ENCODE results near the gene PRKN. TPM values are rescaled to one million over a fixed set of nuclear protein-coding genes. Genes with fewer than 3 reads are reported as not detected.

PRKN gene
- total and polyA plus RNA-seq, 2 experiments from 2014 or later, result 2.3 to 3.9 TPM

DNA sequence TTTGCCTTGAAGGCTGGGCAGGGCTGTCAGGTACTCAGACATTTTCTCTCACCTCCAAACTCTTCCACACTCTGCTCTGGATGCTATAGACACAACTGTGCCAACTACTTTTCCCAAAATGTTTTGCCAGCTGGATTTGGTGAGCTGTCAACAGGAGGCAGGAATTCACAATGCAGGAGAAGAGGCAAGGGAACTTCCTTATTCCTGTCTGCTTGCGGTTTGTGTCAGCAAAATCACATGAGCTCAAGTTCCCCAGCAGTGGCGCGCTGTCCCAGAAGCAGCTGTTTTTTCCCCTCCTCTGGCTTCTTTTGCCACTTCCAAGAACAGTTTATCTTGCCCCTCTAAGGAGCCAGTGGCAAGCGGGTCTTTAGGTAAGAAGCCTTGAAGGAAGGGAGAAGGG, 608.2 kb downstream of the PRKN start:
- no peak overlapping the region for H3K4me2 ChIP-seq
- no peaks in the 10 kb centered on the region for H4K20me1 ChIP-seq (ENCODE audit: insufficient read depth, poor library complexity, severe bottlenecking)
- no peak for DNase-seq (ENCODE audit: low spot score)
- no peaks in the 10 kb centered on the region for H3K79me2 ChIP-seq
- no peaks in the 10 kb centered on the region for H3K27me3 ChIP-seq
- no peak overlapping the region for H3K27ac ChIP-seq
- no peaks in the 10 kb centered on the region for H3K9me3 ChIP-seq (ENCODE audit: low read depth)
- no peaks in the 10 kb centered on the region for H3K4me1 ChIP-seq (ENCODE audit: insufficient read depth)
- whole genome bisulfite sequencing (ENCODE audit: low lambda C conversion rate, missing lambda C conversion rate), result 84% methylated on average over 4 of the region's 4 CpGs
- H3K4me3 ChIP-seq, result no peak overlapping the region
- no peaks in the 10 kb centered on the region for H3K36me3 ChIP-seq (replicated peaks; ENCODE audit: insufficient read depth, low read depth)
- TF ChIP-seq EZH2phosphoT487 (IDR thresholded peaks at IDR 0.05; ENCODE audit: low read depth, severe bottlenecking, unreplicated experiment), result no peak
- TF ChIP-seq, protein P1, sequence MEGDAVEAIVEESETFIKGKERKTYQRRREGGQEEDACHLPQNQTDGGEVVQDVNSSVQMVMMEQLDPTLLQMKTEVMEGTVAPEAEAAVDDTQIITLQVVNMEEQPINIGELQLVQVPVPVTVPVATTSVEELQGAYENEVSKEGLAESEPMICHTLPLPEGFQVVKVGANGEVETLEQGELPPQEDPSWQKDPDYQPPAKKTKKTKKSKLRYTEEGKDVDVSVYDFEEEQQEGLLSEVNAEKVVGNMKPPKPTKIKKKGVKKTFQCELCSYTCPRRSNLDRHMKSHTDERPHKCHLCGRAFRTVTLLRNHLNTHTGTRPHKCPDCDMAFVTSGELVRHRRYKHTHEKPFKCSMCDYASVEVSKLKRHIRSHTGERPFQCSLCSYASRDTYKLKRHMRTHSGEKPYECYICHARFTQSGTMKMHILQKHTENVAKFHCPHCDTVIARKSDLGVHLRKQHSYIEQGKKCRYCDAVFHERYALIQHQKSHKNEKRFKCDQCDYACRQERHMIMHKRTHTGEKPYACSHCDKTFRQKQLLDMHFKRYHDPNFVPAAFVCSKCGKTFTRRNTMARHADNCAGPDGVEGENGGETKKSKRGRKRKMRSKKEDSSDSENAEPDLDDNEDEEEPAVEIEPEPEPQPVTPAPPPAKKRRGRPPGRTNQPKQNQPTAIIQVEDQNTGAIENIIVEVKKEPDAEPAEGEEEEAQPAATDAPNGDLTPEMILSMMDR (IDR thresholded peaks at IDR 0.05; ENCODE audit: poor library complexity), result no peak
- H3K9me2 ChIP-seq (replicated peaks; ENCODE audit: insufficient read depth), result no peaks in the 10 kb centered on the region
- H2AFZ ChIP-seq, result no peak overlapping the region

DNA sequence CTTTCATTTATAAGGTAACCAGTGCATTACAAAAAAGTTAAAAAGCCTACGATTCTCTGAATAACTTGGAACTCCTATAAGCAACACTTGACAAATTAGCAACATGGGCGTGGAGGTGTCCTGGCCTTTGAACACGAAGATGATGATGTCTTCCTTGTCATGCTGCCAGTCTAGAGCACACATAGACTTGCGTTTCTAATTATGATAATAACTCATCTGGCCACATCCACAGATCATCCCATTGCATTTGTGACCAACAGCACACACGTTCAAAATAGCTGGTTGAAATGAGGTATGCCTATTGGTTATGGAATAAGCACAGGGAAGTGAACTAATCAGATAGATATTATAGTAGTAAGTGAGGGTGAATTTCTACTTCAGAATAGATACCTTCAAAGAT, 608.9 kb downstream of the PRKN start:
- no peak for TF ChIP-seq EZH2phosphoT487 (IDR thresholded peaks at IDR 0.05; ENCODE audit: low read depth, severe bottlenecking, unreplicated experiment)
- no peak for TF ChIP-seq EZH2 (IDR thresholded peaks at IDR 0.05; ENCODE audit: borderline replicate concordance)
- TF ChIP-seq, protein P1 (IDR thresholded peaks at IDR 0.05; ENCODE audit: poor library complexity), result no peak
- Histone ChIP-seq H3K9me3 (ENCODE audit: low read depth) (no peaks in the 10 kb centered on the region), H3K4me1 (ENCODE audit: insufficient read depth) (no peaks in the 10 kb centered on the region), H3K4me2 (no peak overlapping the region), H3K27me3 (no peaks in the 10 kb centered on the region), H3K79me2 (no peaks in the 10 kb centered on the region), H3K9me2 (replicated peaks; ENCODE audit: insufficient read depth) (no peaks in the 10 kb centered on the region), H2AFZ (no peak overlapping the region), H3K4me3 (no peak overlapping the region), H3K36me3 (replicated peaks; ENCODE audit: insufficient read depth, low read depth) (no peaks in the 10 kb centered on the region), H3K27ac (no peak overlapping the region), H4K20me1 (ENCODE audit: insufficient read depth, poor library complexity, severe bottlenecking) (no peaks in the 10 kb centered on the region)
- DNase-seq (ENCODE audit: low spot score), result no peak
- 89% methylated on average over 5 of the region's 5 CpGs for WGBS (ENCODE audit: low lambda C conversion rate, missing lambda C conversion rate)

DNA sequence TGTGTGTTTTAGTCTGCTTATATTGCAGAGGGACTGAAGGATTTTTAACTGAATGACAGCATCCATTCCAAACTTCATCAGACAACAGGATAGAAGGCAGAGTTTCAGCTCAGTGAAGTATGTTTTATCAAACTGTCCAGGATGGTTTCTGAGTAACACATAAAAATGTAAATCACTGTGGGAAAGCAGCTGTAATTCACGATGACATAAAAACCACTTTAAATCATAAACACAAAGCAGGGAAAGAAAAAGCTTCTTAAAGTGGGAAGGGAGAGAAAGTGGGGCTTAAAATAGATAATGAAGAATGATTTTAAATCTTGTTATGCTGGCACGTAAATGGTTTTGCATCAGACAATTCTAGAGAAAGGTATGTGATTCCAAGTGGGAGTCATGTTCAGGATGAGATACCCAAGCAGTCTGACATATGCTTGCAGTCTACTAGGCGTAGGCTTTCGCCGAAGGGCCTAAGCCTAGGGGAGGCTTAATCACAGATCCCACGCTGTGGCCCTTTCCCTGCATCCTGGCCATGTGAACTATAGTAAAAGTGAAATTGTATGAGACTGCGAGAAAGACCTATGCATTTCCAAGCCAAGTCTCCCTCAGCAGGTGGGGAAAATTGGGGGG, 610.6 kb downstream of the PRKN start:
- H3K79me2 ChIP-seq, result no peaks in the 10 kb centered on the region
- H3K9me2 ChIP-seq (replicated peaks; ENCODE audit: insufficient read depth), result no peaks in the 10 kb centered on the region
- H3K4me2 ChIP-seq, result no peak overlapping the region
- WGBS (ENCODE audit: low lambda C conversion rate, missing lambda C conversion rate), result 84% methylated on average over 7 of the region's 7 CpGs
- H3K4me1 ChIP-seq (ENCODE audit: insufficient read depth), result no peaks in the 10 kb centered on the region
- no peaks in the 10 kb centered on the region for H4K20me1 ChIP-seq (ENCODE audit: insufficient read depth, poor library complexity, severe bottlenecking)
- H3K9me3 ChIP-seq (ENCODE audit: low read depth), result no peaks in the 10 kb centered on the region
- no peak for DNase-seq (ENCODE audit: low spot score)
- TF ChIP-seq EZH2 (IDR thresholded peaks at IDR 0.05; ENCODE audit: borderline replicate concordance) (no peak), EZH2phosphoT487 (IDR thresholded peaks at IDR 0.05; ENCODE audit: low read depth, severe bottlenecking, unreplicated experiment) (no peak)
- TF ChIP-seq, protein P1 (IDR thresholded peaks at IDR 0.05; ENCODE audit: poor library complexity), result no peak
- no peak overlapping the region for H3K27ac ChIP-seq
- no peak overlapping the region for H3K4me3 ChIP-seq
- no peaks in the 10 kb centered on the region for H3K27me3 ChIP-seq
- no peak overlapping the region for H2AFZ ChIP-seq
- H3K36me3 ChIP-seq (replicated peaks; ENCODE audit: insufficient read depth, low read depth), result no peaks in the 10 kb centered on the region
